Erythroblast (primary cell): Measurements from ENCODE around the gene RBFOX2.

Source experiments
- GATA1 ChIP-seq: IDR thresholded peaks from 2 replicates; pipeline ENCODE4 v1.6.1; 2011; ENCODE audit warnings: low read depth, mild to moderate bottlenecking, control low read depth, low read length, moderate library complexity
- POLR2A ChIP-seq: IDR thresholded peaks from 2 replicates; pipeline ENCODE4 v1.6.1; 2011; ENCODE audit warnings: mild to moderate bottlenecking, low read length

DNA sequence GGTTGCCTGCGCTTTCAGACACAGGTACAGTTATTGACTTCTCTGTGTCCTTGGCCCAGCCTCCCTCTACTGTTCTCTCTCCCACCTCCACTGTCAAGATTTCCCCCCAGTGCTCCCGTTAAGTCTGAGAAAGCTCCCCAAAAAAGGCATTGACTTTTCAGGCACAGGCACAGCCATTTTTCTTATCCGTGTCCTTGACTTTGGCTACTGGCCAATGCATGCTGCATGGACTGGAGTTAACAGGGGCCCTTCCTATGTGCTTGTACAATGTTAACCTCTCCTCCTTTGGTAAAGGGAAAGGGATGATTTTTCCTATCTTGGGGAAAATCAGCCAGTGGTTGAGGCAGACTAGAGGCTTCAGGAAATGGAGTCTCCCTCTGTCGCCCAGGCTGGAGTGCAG lies 306.7 kb downstream of the RBFOX2 start:
- no peak for TF ChIP-seq POLR2A
- TF ChIP-seq GATA1 = no peak
